ENCODE results near the gene PLEKHA4. TPM values are rescaled to one million over a fixed set of nuclear protein-coding genes. Genes with fewer than 3 reads are reported as not detected.
"Not testable (repeated sequence)": the region's sequence is repeated elsewhere in the genome, so short reads cannot be mapped to it uniquely, and the experiment has no call there.

The PLEKHA4 gene
- total RNA-seq = 106 TPM
- long read RNA-seq, transcript PLEKHA4-201 (20 exons, 3,088 nt) = major isoform, 24 of 155 reads
- long read RNA-seq, partial matches to known transcripts = 59 of 155 reads
- long read RNA-seq, other reads (novel, unspliced or antisense) = 70 of 155 reads

GRCh38 chr19:48868114-48868886, at the start of gene PLEKHA4:
TSS of gene PLEKHA4 (minus strand) at chr19:48868617. CDS start at chr19:48867620, 997 bp downstream.
- intact Hi-C loops (cut with DNase I) = no loop called here
- DNase-seq (ENCODE audit: low spot score) = peak; percentile 90

- DNase-seq (ENCODE audit: low spot score) = no peak
- intact Hi-C loops (cut with DNase I) = no loop called here
Observed at GRCh38 chr19:48918071-48918470, 49.7 kb upstream of the PLEKHA4 start.

- intact Hi-C loops (cut with DNase I) = no loop called here
Observed at GRCh38 chr19:48915757-48916156, 47.3 kb upstream of the PLEKHA4 start.

GRCh38 chr19:48914181-48914580, 45.8 kb upstream of the PLEKHA4 start:
- intact Hi-C loops (cut with DNase I) = no loop called here
- DNase-seq (ENCODE audit: low spot score) = no peak

More at GRCh38 chr19:48915757-48916156, 47.3 kb upstream of the PLEKHA4 start:
- no peak for DNase-seq (ENCODE audit: low spot score)

GRCh38 chr19:48913114-48913889, 44.9 kb upstream of the PLEKHA4 start:
- intact Hi-C loops (cut with DNase I) = no loop called here
- no peak for DNase-seq (ENCODE audit: low spot score)

- intact Hi-C loops (cut with DNase I) = no loop called here
- no peak for DNase-seq (ENCODE audit: low spot score)
Observed at GRCh38 chr19:48910803-48911202, 42.4 kb upstream of the PLEKHA4 start.

- DNase-seq (ENCODE audit: low spot score); intact Hi-C loops (cut with DNase I): not testable (repeated sequence)
Observed at GRCh38 chr19:48909424-48910077, 41.1 kb upstream of the PLEKHA4 start.

GRCh38 chr19:48907671-48908070, 39.3 kb upstream of the PLEKHA4 start:
- no peak for DNase-seq (ENCODE audit: low spot score)
- intact Hi-C loops (cut with DNase I) = no loop called here

- intact Hi-C loops (cut with DNase I) = no loop called here
- DNase-seq (ENCODE audit: low spot score) = no peak
Observed at GRCh38 chr19:48906324-48906723, 37.9 kb upstream of the PLEKHA4 start.

GRCh38 chr19:48905664-48906063, 37.2 kb upstream of the PLEKHA4 start:
- intact Hi-C loops (cut with DNase I) = no loop called here
- DNase-seq (ENCODE audit: low spot score) = no peak

GRCh38 chr19:48903788-48904187, 35.4 kb upstream of the PLEKHA4 start:
- DNase-seq (ENCODE audit: low spot score); intact Hi-C loops (cut with DNase I): not testable (repeated sequence)

- intact Hi-C loops (cut with DNase I); DNase-seq (ENCODE audit: low spot score): not testable (repeated sequence)
Observed at GRCh38 chr19:48902291-48902690, 33.9 kb upstream of the PLEKHA4 start.

GRCh38 chr19:48900477-48901406, 32.3 kb upstream of the PLEKHA4 start:
- no peak for DNase-seq (ENCODE audit: low spot score)
- intact Hi-C loops (cut with DNase I) = loop anchor here (2.0 kb wide), 1 partner anchor 64 kb away; the partner anchor contains the start of gene FTL

GRCh38 chr19:48899781-48900476, 31.5 kb upstream of the PLEKHA4 start, which contains the start of gene NUCB1:
TSS of gene NUCB1 (plus strand) at chr19:48900312. CDS start at chr19:48900797, 485 bp downstream.
- DNase-seq (ENCODE audit: low spot score) = peak; percentile 100
- intact Hi-C loops (cut with DNase I) = loop anchor here (2.0 to 5.0 kb wide), 2 partner anchors 52 to 65 kb away; partner anchors contain the start of genes BAX and FTL

- intact Hi-C loops (cut with DNase I) = loop anchor here (5.0 kb wide), 1 partner anchor 53 kb away; the partner anchor contains the start of gene BAX
- DNase-seq (ENCODE audit: low spot score) = not testable (repeated sequence)
Observed at GRCh38 chr19:48899386-48899749, 31.0 kb upstream of the PLEKHA4 start.

- no peak for DNase-seq (ENCODE audit: low spot score)
- intact Hi-C loops (cut with DNase I) = loop anchor here (5.0 kb wide), 1 partner anchor 55 kb away; the partner anchor contains the start of gene BAX
Observed at GRCh38 chr19:48897181-48897580, 28.8 kb upstream of the PLEKHA4 start.

GRCh38 chr19:48896191-48896720, 27.8 kb upstream of the PLEKHA4 start:
- peak; percentile 84 for DNase-seq (ENCODE audit: low spot score)
- intact Hi-C loops (cut with DNase I) = loop anchor here (5.0 kb wide), 1 partner anchor 56 kb away; the partner anchor contains the start of gene BAX
